GM23338 (cell line): ENCODE results near the gene PPP2R5C. TPM values are rescaled to one million over a fixed set of nuclear protein-coding genes. Genes with fewer than 3 reads are reported as not detected.

Experiments used
- ATAC-seq: fragments of 200-7000 bp; cut with Tn5 transposase; 3 replicates; pipeline ENCODE4 v1.9.1; 2020
- DNase-seq: peaks from one replicate; pipeline ENCODE4 v3.0.0-alpha.2; 2015; ENCODE audit warnings: low spot score
- H2AFZ ChIP-seq: fragments of 200-600 bp; sonication (generic); 2 replicates; pipeline ENCODE4 v1.8.0; 2016; ENCODE audit warnings: antibody characterized with exemption, mild to moderate bottlenecking, moderate library complexity
- H3F3A ChIP-seq: fragments of 200-600 bp; sonication (generic); replicated peaks from 2 replicates; pipeline ENCODE4 v1.8.0; 2017; ENCODE audit warnings: antibody characterized with exemption, mixed run types, low read depth
- H3K27ac ChIP-seq: fragments of 200-600 bp; sonication (generic); 2 replicates; pipeline ENCODE4 v1.6.1; 2016; ENCODE audit warnings: low read depth
- H3K27me3 ChIP-seq: fragments of 200-600 bp; sonication (generic); 2 replicates; pipeline ENCODE4 v1.8.0; 2016; ENCODE audit warnings: mild to moderate bottlenecking, mixed run types, moderate library complexity; ENCODE audit not compliant: insufficient read depth
- H3K36me3 ChIP-seq: fragments of 200-600 bp; sonication (generic); 2 replicates; pipeline ENCODE4 v1.8.0; 2016; ENCODE audit warnings: mild to moderate bottlenecking; ENCODE audit not compliant: insufficient read depth
- H3K4me1 ChIP-seq: fragments of 200-600 bp; sonication (generic); 2 replicates; pipeline ENCODE4 v1.8.0; 2016; ENCODE audit warnings: mild to moderate bottlenecking, moderate library complexity; ENCODE audit not compliant: insufficient read depth
- H3K4me2 ChIP-seq: fragments of 200-600 bp; sonication (generic); 2 replicates; pipeline ENCODE4 v1.7.1; 2017; ENCODE audit warnings: mixed run types
- H3K4me3 ChIP-seq: fragments of 200-600 bp; sonication (generic); 2 replicates; pipeline ENCODE4 v1.6.1; 2016; ENCODE audit warnings: mixed run types
- H3K79me2 ChIP-seq: fragments of 200-600 bp; sonication (generic); replicated peaks from 2 replicates; pipeline ENCODE4 v1.8.0; 2017; ENCODE audit warnings: mild to moderate bottlenecking; ENCODE audit not compliant: insufficient read depth
- H3K9me2 ChIP-seq: fragments of 200-600 bp; sonication (generic); 2 replicates; pipeline ENCODE4 v1.8.0; 2017; ENCODE audit not compliant: insufficient read depth
- H4K20me1 ChIP-seq: fragments of 200-600 bp; sonication (generic); replicated peaks from 2 replicates; pipeline ENCODE4 v1.8.0; 2017; ENCODE audit warnings: mild to moderate bottlenecking; ENCODE audit not compliant: insufficient read depth
- H3K27ac Mint-ChIP-seq: 2 replicates; pipeline ENCODE4 v1.8.0; 2020; ENCODE audit warnings: inconsistent platforms, mild to moderate bottlenecking, moderate library complexity, mixed read lengths
- H3K27me3 Mint-ChIP-seq: 3 replicates; pipeline ENCODE4 v1.8.0; 2022; ENCODE audit warnings: low read depth, mild to moderate bottlenecking, moderate library complexity, mixed read lengths, inconsistent platforms; ENCODE audit not compliant: insufficient read depth, poor library complexity
- H3K36me3 Mint-ChIP-seq: 3 replicates; pipeline ENCODE4 v1.8.0; 2021; ENCODE audit warnings: low read depth, mild to moderate bottlenecking, inconsistent platforms, moderate library complexity, mixed read lengths
- H3K4me1 Mint-ChIP-seq: 3 replicates; pipeline ENCODE4 v1.8.0; 2020; ENCODE audit warnings: mild to moderate bottlenecking, inconsistent platforms, mixed read lengths
- H3K4me3 Mint-ChIP-seq: 3 replicates; pipeline ENCODE4 v1.8.0; 2021; ENCODE audit warnings: moderate library complexity, mild to moderate bottlenecking, inconsistent platforms, mixed read lengths
- H3K9me3 Mint-ChIP-seq: 3 replicates; pipeline ENCODE4 v1.8.0; 2020; ENCODE audit warnings: moderate library complexity, mild to moderate bottlenecking, inconsistent platforms, mixed read lengths
- CREB1 ChIP-seq: fragments of 250-450 bp; sonication (Bioruptor Pico); IDR thresholded peaks from 2 replicates; pipeline ENCODE4 v1.5.0; 2020; ENCODE audit warnings: low read depth, mild to moderate bottlenecking, moderate library complexity
- CTCF ChIP-seq, 2 experiments: fragments of 200-600 bp in 1 of 2; sonication (generic) in 1 of 2; conservative IDR thresholded peaks; 2 replicates each; pipeline versions ENCODE4 v1.5.1 to v1.6.1; 2016 to 2017; ENCODE audit warnings: antibody characterized with exemption in 2 of 2, low read depth in 2 of 2, mild to moderate bottlenecking in 2 of 2, moderate library complexity in 1 of 2
- ETS1 ChIP-seq: IDR thresholded peaks from 2 replicates; pipeline ENCODE4 v1.6.1; 2016; ENCODE audit warnings: antibody characterized with exemption
- EZH2 ChIP-seq: fragments of 200-600 bp; sonication (generic); IDR thresholded peaks from one replicate; pipeline ENCODE4 v1.8.0; 2017; ENCODE audit warnings: antibody characterized with exemption, mild to moderate bottlenecking, low read depth; ENCODE audit not compliant: unreplicated experiment
- JUNB ChIP-seq: IDR thresholded peaks from one replicate; pipeline ENCODE4 v1.6.1; 2016; ENCODE audit warnings: antibody characterized with exemption; ENCODE audit not compliant: unreplicated experiment
- NANOG ChIP-seq: IDR thresholded peaks from 2 replicates; pipeline ENCODE4 v1.6.1; 2016; ENCODE audit warnings: antibody characterized with exemption, borderline replicate concordance
- POLR2AphosphoS5 ChIP-seq: IDR thresholded peaks from 2 replicates; pipeline ENCODE4 v1.6.1; 2016; ENCODE audit warnings: antibody characterized with exemption, low read depth
- REST ChIP-seq: IDR thresholded peaks from one replicate; pipeline ENCODE4 v1.6.1; 2018; ENCODE audit warnings: antibody characterized with exemption; ENCODE audit not compliant: unreplicated experiment
- STAT1 ChIP-seq: IDR thresholded peaks from one replicate; pipeline ENCODE4 v1.6.1; 2016; ENCODE audit warnings: antibody characterized with exemption; ENCODE audit not compliant: unreplicated experiment
- ZNF114 ChIP-seq: fragments of 250-450 bp; sonication (Bioruptor Pico); IDR thresholded peaks from 2 replicates; pipeline ENCODE4 v1.5.0; 2020; ENCODE audit warnings: mild to moderate bottlenecking, moderate library complexity
- ZNF331 ChIP-seq: fragments of 250-450 bp; sonication (Bioruptor Pico); IDR thresholded peaks from 2 replicates; pipeline ENCODE4 v1.5.0; 2020; ENCODE audit warnings: low read depth, mild to moderate bottlenecking, moderate library complexity
- ZNF462 ChIP-seq: fragments of 250-450 bp; sonication (Bioruptor Pico); IDR thresholded peaks from 2 replicates; pipeline ENCODE4 v1.5.0; 2020; ENCODE audit warnings: mild to moderate bottlenecking, moderate library complexity
- polyA plus RNA-seq: library from polyadenylated mRNA; unstranded; fragments of >200 nt; fragmentation: Nextera tagmentation; extraction: Ambion mirVana; gene quantifications from 2 replicates; pipeline ENCODE4 v1.2.1, GENCODE V29; 2016
- total RNA-seq: library from RNA; depleted of rRNA; stranded (reverse); fragments of >200 nt; shearing (Covaris generic); gene quantifications from 2 replicates; pipeline ENCODE4 v1.2.3, GENCODE V29; 2014

PPP2R5C gene
- total and polyA plus RNA-seq, 2 experiments from 2014 or later = 75.4 to 79.7 TPM

- Mint-ChIP-seq H3K36me3 (no peaks in the 10 kb centered on the region), H3K27me3 (peaks cover 1% of the 10 kb centered on the region), H3K9me3 (no peaks in the 10 kb centered on the region), H3K4me3 (no peak overlapping the region), H3K27ac (no peak overlapping the region), H3K4me1 (peaks cover 10% of the 10 kb centered on the region)
- Histone ChIP-seq H3K36me3 (no peaks in the 10 kb centered on the region), H4K20me1 (peaks cover 26% of the 10 kb centered on the region), H3K9me2 (no peaks in the 10 kb centered on the region), H3K27me3 (no peaks in the 10 kb centered on the region), H3K4me2 (no peak overlapping the region), H3K4me1 (peaks cover 12% of the 10 kb centered on the region), H2AFZ (no peak overlapping the region), H3K4me3 (no peak overlapping the region), H3K27ac (no peak overlapping the region), H3K79me2 (peaks cover 94% of the 10 kb centered on the region), H3F3A (no peaks in the 10 kb centered on the region)
- no peak for ATAC-seq
- DNase-seq = no peak
- TF ChIP-seq CTCF (conservative IDR thresholded peaks at IDR 0.05; ENCODE audit: low read depth in 2 of 2) = no peak
- TF ChIP-seq REST = no peak
- TF ChIP-seq ZNF114 (CRISPR knock-in tag) = no peak
- TF ChIP-seq JUNB = no peak
- no peak for TF ChIP-seq EZH2
- no peak for TF ChIP-seq STAT1
- no peak for TF ChIP-seq ZNF331
- no peak for TF ChIP-seq POLR2AphosphoS5
- no peak for TF ChIP-seq ETS1
- TF ChIP-seq NANOG = no peak
- no peak for TF ChIP-seq CREB1 (CRISPR knock-in tag)
- TF ChIP-seq ZNF462 (CRISPR knock-in tag) = no peak
Measured at GRCh38 chr14:101814934-101815333, 53.4 kb downstream of the PPP2R5C start.
